ENCODE data around the gene GPR68.

DNA sequence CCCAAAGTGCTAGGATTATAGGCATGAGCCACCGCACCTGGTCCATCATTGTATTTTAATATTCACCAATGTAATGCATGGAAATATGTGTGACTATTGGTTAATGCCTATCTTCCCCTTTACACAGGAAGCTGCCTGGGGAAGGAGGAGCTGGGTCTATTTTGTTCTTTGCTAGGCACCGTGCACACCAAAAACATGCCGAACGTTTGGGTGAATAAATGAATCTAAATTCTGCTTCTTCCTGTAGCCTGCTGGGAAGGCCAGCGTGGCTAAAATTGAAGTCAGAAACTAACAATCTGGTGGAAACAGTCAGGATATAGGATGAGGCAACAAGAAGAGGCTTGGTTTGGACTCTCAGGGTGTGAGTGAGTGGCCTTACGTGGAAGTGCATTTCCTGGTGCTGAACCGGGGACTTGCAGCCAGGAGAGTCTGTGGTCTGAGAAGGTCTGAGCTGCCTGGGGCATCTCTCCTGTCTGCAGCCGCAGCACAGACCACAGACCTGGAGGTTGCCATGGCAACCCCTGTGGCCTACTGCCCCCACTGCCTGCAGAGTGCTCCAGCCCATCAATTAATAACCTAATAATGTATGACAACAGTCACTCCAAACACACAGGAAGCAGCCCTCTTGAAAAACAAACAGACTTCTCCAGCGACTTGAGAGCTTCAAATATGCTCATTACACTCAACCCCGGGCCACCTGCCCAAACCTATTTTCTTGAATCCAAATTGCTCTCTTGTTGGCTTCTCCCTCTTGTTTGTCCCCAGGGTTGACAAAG lies 5.5 kb upstream of the GPR68 start:
- TF ChIP-seq EZH2 (IDR thresholded peaks at IDR 0.05), result no peak
- TF ChIP-seq POLR2AphosphoS5 (IDR thresholded peaks at IDR 0.05; ENCODE audit: borderline replicate concordance, low read depth, low read length), result no peak
